H1 (cell line): ENCODE data around the gene GLG1. TPM values are rescaled to one million over a fixed set of nuclear protein-coding genes. Genes with fewer than 3 reads are reported as not detected.

Source experiments
- CTCF ChIA-PET: fragments of 300-600 bp; sonication (Branson Sonifier 250); formaldehyde crosslinking; loops from one replicate; lab custom pipeline; 2021; ENCODE audit not compliant: partially characterized antibody; lab: Charles Lee
- POLR2A ChIA-PET: fragments of 300-600 bp; sonication (Branson Sonifier 250); formaldehyde crosslinking; loops from one replicate; lab custom pipeline; 2021; ENCODE audit warnings: inconsistent platforms; ENCODE audit not compliant: partially characterized antibody; lab: Charles Lee
- DNase-seq, 2 experiments: peaks; one replicate each; pipeline versions ENCODE4 v3.0.0 to v3.0.0-alpha.2; 2010 to 2022; ENCODE audit warnings: low spot score in 2 of 2, low read depth in 1 of 2, mixed read lengths in 1 of 2
- FAIRE-seq: peaks from 2 replicates; lab custom pipeline; 2011; peaks lifted over from hg19 to GRCh38; lab: Jason Lieb, UNC
- H2AFZ ChIP-seq: 2 replicates; pipeline ENCODE4 v1.8.1; 2012; ENCODE audit warnings: low read length, inconsistent platforms
- H2AK5ac ChIP-seq: 2 replicates; pipeline ENCODE4 v1.6.1; 2013; ENCODE audit warnings: low read depth, low read length
- H2BK120ac ChIP-seq: replicated peaks from 2 replicates; pipeline ENCODE3; 2013; ENCODE audit warnings: low read depth, low read length, inconsistent platforms
- H2BK12ac ChIP-seq: 2 replicates; pipeline ENCODE4 v1.6.1; 2013; ENCODE audit warnings: low read depth, low read length
- H2BK15ac ChIP-seq: 2 replicates; pipeline ENCODE4 v1.6.1; 2013; ENCODE audit warnings: low read length
- H2BK20ac ChIP-seq: 2 replicates; pipeline ENCODE4 v1.6.1; 2013; ENCODE audit warnings: low read length
- H2BK5ac ChIP-seq: 2 replicates; pipeline ENCODE4 v1.6.1; 2013; ENCODE audit warnings: low read depth, low read length
- H3K14ac ChIP-seq: 2 replicates; pipeline ENCODE4 v1.6.1; 2013; ENCODE audit warnings: inconsistent platforms; ENCODE audit not compliant: insufficient read length
- H3K18ac ChIP-seq: 2 replicates; pipeline ENCODE4 v1.6.1; 2013; ENCODE audit warnings: low read length; ENCODE audit errors: extremely low read depth
- H3K23ac ChIP-seq: 2 replicates; pipeline ENCODE4 v1.6.1; 2013; ENCODE audit warnings: inconsistent platforms; ENCODE audit not compliant: insufficient read length
- H3K23me2 ChIP-seq: 2 replicates; pipeline ENCODE4 v1.6.1; 2013; ENCODE audit warnings: low read depth, low read length
- H3K27ac ChIP-seq: 2 replicates; pipeline ENCODE4 v1.6.1; 2011; ENCODE audit warnings: low read depth, low read length, inconsistent platforms
- H3K27me3 ChIP-seq, 4 experiments: replicated peaks in 1 of 4; 1 replicate in 1 of 4; 2 replicates in 3 of 4; pipeline versions ENCODE4 v1.6.1 to v1.8.1; 2011 to 2013; ENCODE audit warnings: low read length in 3 of 4, mild to moderate bottlenecking in 3 of 4, inconsistent platforms in 2 of 4, mixed read lengths in 2 of 4, moderate library complexity in 1 of 4; ENCODE audit not compliant: control insufficient read depth in 3 of 4, insufficient read depth in 3 of 4; ENCODE audit errors: extremely low read depth in 1 of 4
- H3K36me3 ChIP-seq, 4 experiments: 2 replicates each; pipeline versions ENCODE4 v1.6.1 to v1.8.1; 2011 to 2013; ENCODE audit warnings: mild to moderate bottlenecking in 4 of 4, low read length in 3 of 4, moderate library complexity in 2 of 4, control low read depth in 1 of 4, inconsistent platforms in 1 of 4; ENCODE audit not compliant: insufficient read depth in 4 of 4, control insufficient read depth in 2 of 4
- H3K4ac ChIP-seq: replicated peaks from 2 replicates; pipeline ENCODE3; 2013; ENCODE audit warnings: low read length, low read depth, mixed read lengths, inconsistent platforms; ENCODE audit not compliant: insufficient read length
- H3K4me1 ChIP-seq, 4 experiments: replicated peaks in 1 of 4; 1 replicate in 1 of 4; 2 replicates in 3 of 4; pipeline versions ENCODE4 v1.6.1 to v1.8.1; 2011 to 2013; ENCODE audit warnings: low read length in 3 of 4, inconsistent platforms in 2 of 4, mixed read lengths in 1 of 4; ENCODE audit not compliant: insufficient read depth in 4 of 4, control insufficient read depth in 3 of 4
- H3K4me2 ChIP-seq, 2 experiments: 2 replicates each; pipeline versions ENCODE4 v1.6.1 to v1.8.1; 2011 to 2013; ENCODE audit warnings: low read depth in 2 of 2, low read length in 2 of 2, control low read depth in 1 of 2, inconsistent platforms in 1 of 2, mild to moderate bottlenecking in 1 of 2; ENCODE audit not compliant: insufficient read depth in 1 of 2
- H3K4me3 ChIP-seq, 4 experiments: fragments of 200-600, 300-600 bp in 1 of 4; sonication (generic), shearing (Covaris generic), sonication (Bioruptor Twin) in 1 of 4; 2 replicates each; pipeline versions ENCODE4 v1.5.1 to v1.8.1; 2011 to 2016; ENCODE audit warnings: low read length in 4 of 4, low read depth in 3 of 4, control low read depth in 2 of 4, inconsistent platforms in 2 of 4, mild to moderate bottlenecking in 2 of 4, mixed read lengths in 1 of 4, moderate library complexity in 1 of 4; ENCODE audit not compliant: insufficient read depth in 2 of 4; ENCODE audit errors: extremely low read depth in 1 of 4
- H3K56ac ChIP-seq: replicated peaks from 2 replicates; pipeline ENCODE3; 2013; ENCODE audit warnings: low read depth, mild to moderate bottlenecking, mixed read lengths, low read length, inconsistent platforms; ENCODE audit not compliant: insufficient read length
- H3K79me1 ChIP-seq: 2 replicates; pipeline ENCODE4 v1.6.1; 2013; ENCODE audit warnings: low read depth, low read length, control low read depth
- H3K79me2 ChIP-seq, 2 experiments: 2 replicates each; pipeline versions ENCODE4 v1.6.1 to v1.8.1; 2012 to 2013; ENCODE audit warnings: low read length in 2 of 2, mild to moderate bottlenecking in 2 of 2, inconsistent platforms in 1 of 2; ENCODE audit not compliant: insufficient read depth in 2 of 2, control insufficient read depth in 1 of 2
- H3K9ac ChIP-seq, 4 experiments: replicated peaks in 1 of 4; 1 replicate in 1 of 4; 2 replicates in 3 of 4; pipeline versions ENCODE4 v1.6.1 to v1.8.1; 2011 to 2013; ENCODE audit warnings: low read depth in 3 of 4, low read length in 3 of 4, control low read depth in 2 of 4, mild to moderate bottlenecking in 2 of 4, moderate library complexity in 2 of 4, inconsistent platforms in 1 of 4; ENCODE audit errors: extremely low read depth in 1 of 4
- H3K9me3 ChIP-seq, 2 experiments: 2 replicates each; pipeline versions ENCODE4 v1.6.1 to v1.8.1; 2012 to 2013; ENCODE audit warnings: mild to moderate bottlenecking in 2 of 2, moderate library complexity in 2 of 2, control low read depth in 1 of 2, inconsistent platforms in 1 of 2, low read depth in 1 of 2, low read length in 1 of 2, mixed read lengths in 1 of 2; ENCODE audit not compliant: insufficient read depth in 2 of 2
- H4K20me1 ChIP-seq, 2 experiments: replicated peaks in 1 of 2; 2 replicates each; pipeline versions ENCODE3 to v1.8.1; 2011 to 2013; ENCODE audit warnings: inconsistent platforms in 2 of 2, low read length in 2 of 2, mild to moderate bottlenecking in 1 of 2; ENCODE audit not compliant: insufficient read depth in 2 of 2, control insufficient read depth in 1 of 2
- H4K5ac ChIP-seq: 2 replicates; pipeline ENCODE4 v1.6.1; 2013; ENCODE audit warnings: low read length, low read depth, mixed read lengths, inconsistent platforms; ENCODE audit not compliant: insufficient read length
- H4K8ac ChIP-seq: 2 replicates; pipeline ENCODE4 v1.8.0; 2013; ENCODE audit warnings: mild to moderate bottlenecking, moderate library complexity, low read length, inconsistent platforms; ENCODE audit not compliant: insufficient read depth; ENCODE audit errors: extremely low read depth
- H4K91ac ChIP-seq: replicated peaks from 2 replicates; pipeline ENCODE3; 2013; ENCODE audit warnings: low read length, mixed read lengths, inconsistent platforms; ENCODE audit not compliant: insufficient read length
- ASH2L ChIP-seq: fragments of 200-600, 300-600 bp; sonication (generic); IDR thresholded peaks from one replicate; pipeline ENCODE4 v1.7.1; 2017; ENCODE audit warnings: low read length
- CBX5 ChIP-seq: fragments of 300-800, 300-1000 bp; sonication (generic); IDR thresholded peaks from 2 replicates; pipeline ENCODE4 v1.7.1; 2016; ENCODE audit warnings: antibody characterized with exemption, low read length, low read depth
- CHD1 ChIP-seq: IDR thresholded peaks from 2 replicates; pipeline ENCODE4 v1.6.1; 2012; ENCODE audit warnings: low read depth, low read length, improper control_type of control experiment
- CHD2 ChIP-seq: IDR thresholded peaks from 2 replicates; pipeline ENCODE4 v1.6.1; 2012; ENCODE audit warnings: low read length, improper control_type of control experiment
- CREB1 ChIP-seq: IDR thresholded peaks from 2 replicates; pipeline ENCODE4 v1.6.1; 2012; ENCODE audit warnings: inconsistent platforms
- EGR1 ChIP-seq: IDR thresholded peaks from 2 replicates; pipeline ENCODE4 v1.6.1; 2011; ENCODE audit warnings: low read depth, low read length, borderline replicate concordance
- NRF1 ChIP-seq: IDR thresholded peaks from 2 replicates; pipeline ENCODE4 v1.6.1; 2011; ENCODE audit warnings: mild to moderate bottlenecking, low read depth, low read length, improper control_type of control experiment
- POU5F1 ChIP-seq: IDR thresholded peaks from 2 replicates; pipeline ENCODE4 v1.6.1; 2011; ENCODE audit warnings: low read depth, mild to moderate bottlenecking, low read length, moderate library complexity
- RBBP5 ChIP-seq: IDR thresholded peaks from 2 replicates; pipeline ENCODE4 v1.7.1; 2012; ENCODE audit warnings: low read depth, mild to moderate bottlenecking, inconsistent platforms, low read length, moderate library complexity, borderline replicate concordance
- RFX5 ChIP-seq: IDR thresholded peaks from 2 replicates; pipeline ENCODE4 v1.6.1; 2011; ENCODE audit warnings: low read depth, low read length, improper control_type of control experiment, borderline replicate concordance
- RNF2 ChIP-seq: fragments of 200-900, 300-1000 bp; sonication (generic); IDR thresholded peaks from 2 replicates; pipeline ENCODE4 v1.7.1; 2016; ENCODE audit warnings: borderline replicate concordance, low read depth, mild to moderate bottlenecking, antibody characterized with exemption, low read length; ENCODE audit not compliant: poor library complexity, severe bottlenecking; ENCODE audit errors: missing control alignments
- SIX5 ChIP-seq: IDR thresholded peaks from 2 replicates; pipeline ENCODE4 v1.6.1; 2011; ENCODE audit warnings: mild to moderate bottlenecking, low read depth, low read length
- SP2 ChIP-seq: IDR thresholded peaks from 2 replicates; pipeline ENCODE4 v1.6.1; 2012; ENCODE audit warnings: mild to moderate bottlenecking, low read length, inconsistent platforms
- SUZ12 ChIP-seq: fragments of 200-600 bp; sonication (generic); IDR thresholded peaks from 2 replicates; pipeline ENCODE4 v1.6.1; 2012; ENCODE audit warnings: mild to moderate bottlenecking, inconsistent platforms, low read length, moderate library complexity, mixed read lengths
- WGBS, 2 experiments: shearing (Covaris generic) in 1 of 2; methylation state at CpG; one replicate each; pipeline versions ENCODE4 v1.1.6 to v1.1.7; 2013 to 2015; ENCODE audit warnings: low lambda C conversion rate in 2 of 2, mixed read lengths in 2 of 2, inconsistent platforms in 1 of 2, low coverage in 1 of 2, missing lambda C conversion rate in 1 of 2; ENCODE audit not compliant: insufficient replicate concordance in 2 of 2, insufficient coverage in 1 of 2, insufficient read length in 1 of 2; ENCODE audit errors: extremely low coverage in 1 of 2, missing lambda C conversion rate in 1 of 2; 5-methylcytosine and 5-hydroxymethylcytosine counted together
- polyA plus RNA-seq, 7 experiments: library from polyadenylated mRNA; depleted of rRNA in 3 of 7; stranded (reverse) in 5 of 7; unstranded in 2 of 7; fragments of >200 nt in 5 of 7; fragments of 200-250 nt in 2 of 7; gene quantifications; 1 replicate in 5 of 7; 2 replicates in 1 of 7; 4 replicates in 1 of 7; pipeline versions ENCODE4 v1.2.1 to v1.2.3, GENCODE V29; 2011 to 2013; ENCODE audit warnings: missing spikeins in 2 of 7, mixed read lengths in 2 of 7
- total RNA-seq: library from RNA; stranded (reverse); fragmentation: NEBNext Ultra II Directional; extraction: Animal tissue kit (Norgen Biotek cat#: 25700); gene quantifications from 2 replicates; pipeline ENCODE4 v1.2.1, GENCODE V29; 2021

Gene GLG1
- total and polyA plus RNA-seq, 2 of the 8 experiments (the other 6 are each of a cell fraction or from before 2014, with no cell fraction given) = 53.4 to 139 TPM

DNA sequence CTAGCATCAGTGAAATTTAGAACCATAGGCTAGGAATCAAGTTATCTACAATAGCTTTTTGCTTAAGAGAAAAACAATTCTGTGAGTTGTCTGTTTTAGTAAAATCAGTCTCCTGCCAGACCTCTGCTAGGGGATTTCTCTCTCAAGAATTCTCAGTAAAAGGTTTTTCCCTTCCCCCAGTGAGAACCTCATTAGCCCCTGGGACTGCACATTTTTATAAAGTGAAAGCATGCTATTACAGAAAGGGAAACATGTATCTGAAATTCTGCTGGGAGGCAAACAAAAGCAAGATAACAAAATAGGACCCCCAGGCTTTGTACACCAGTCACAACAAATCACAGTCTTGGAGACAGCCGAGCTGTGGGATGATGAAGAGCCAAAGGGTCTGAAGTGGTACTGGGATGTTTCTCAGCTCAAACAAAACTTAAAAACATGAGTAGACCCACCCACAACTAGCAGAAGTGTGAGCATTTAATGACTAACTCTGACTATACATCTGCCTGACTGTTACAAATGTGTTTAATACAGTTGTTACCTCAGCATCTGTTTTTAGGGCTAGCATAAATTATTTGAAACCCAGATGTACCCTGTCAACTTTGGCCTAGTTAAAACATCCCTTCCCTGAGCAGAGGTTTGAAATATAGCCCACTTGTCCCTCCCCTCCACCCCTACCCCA is 20.0 kb upstream of the GLG1 start:
- H3K9ac ChIP-seq = no peak overlapping the region
- H2BK120ac ChIP-seq = no peak overlapping the region
- no peaks in the 10 kb centered on the region; the same call in 1 of the 2 replicates for H3K79me1 ChIP-seq
- H4K8ac ChIP-seq = no peak overlapping the region
- peaks cover 1 to 13% of the 10 kb centered on the region in 2 experiments for H4K20me1 ChIP-seq
- no peaks in the 10 kb centered on the region for H3K79me2 ChIP-seq
- H3K36me3 ChIP-seq = peaks cover 56 to 96% (median 85%) of the 10 kb centered on the region in 4 experiments
- H3K23ac ChIP-seq = no peak overlapping the region
- no peak overlapping the region for H3K4ac ChIP-seq
- WGBS, 2 experiments = 89% methylated on average over 1 of the region's 1 CpG; no CpG with 5 or more reads in 1 of the 2 experiments
- H2BK20ac ChIP-seq = no peak overlapping the region
- no peak overlapping the region for H2AK5ac ChIP-seq
- no peak overlapping the region for H3K4me3 ChIP-seq
- peaks cover 0 to 5% (median 3%) of the 10 kb centered on the region in 4 experiments; a peak in 3 of 7 replicates for H3K4me1 ChIP-seq
- no peaks in the 10 kb centered on the region for H3K27me3 ChIP-seq
- H3K4me2 ChIP-seq = no peak overlapping the region
- H4K91ac ChIP-seq = no peak overlapping the region
- H2BK15ac ChIP-seq = no peak overlapping the region
- no peak overlapping the region for H3K27ac ChIP-seq
- ChIA-PET CTCF (interaction anchor here (2.1 kb wide), 1 partner anchor 13 kb away, joined by 7 read pairs; no protein-coding TSS in a partner anchor), POLR2A (interaction anchor here (0.7 to 1.7 kb wide), 3 partner anchors 20 to 40 kb away, joined by 3 to 4 read pairs (median 3); partner anchors contain the start of genes GLG1 and RFWD3)
- TF ChIP-seq SUZ12 (no peak), RFX5 (no peak), CHD2 (no peak), RNF2 (no peak), EGR1 (no peak), SIX5 (no peak), RBBP5 (no peak), ASH2L (no peak), SP2 (no peak), NRF1 (no peak), CBX5 (no peak), CREB1 (no peak), CHD1 (no peak), POU5F1 (no peak)
- H2BK12ac ChIP-seq = no peak overlapping the region
- no peak overlapping the region for H2AFZ ChIP-seq
- H3K9me3 ChIP-seq = no peaks in the 10 kb centered on the region
- no peak overlapping the region for H3K14ac ChIP-seq
- H3K23me2 ChIP-seq = no peaks in the 10 kb centered on the region
- H3K56ac ChIP-seq = no peak overlapping the region
- DNase-seq (no peak), FAIRE-seq (no peak)
- no peak overlapping the region for H2BK5ac ChIP-seq
- no peak overlapping the region for H4K5ac ChIP-seq
- H3K18ac ChIP-seq = no peak overlapping the region
